Peyer's patch (tissue), 4 donors: ENCODE results near the gene C4BPA.

Experiments used
- CTCF ChIP-seq, 6 experiments: fragments of 450-650 bp in 4 of 6; fragments of 200-600 bp in 2 of 6; sonication (generic) in 1 of 6; IDR thresholded peaks; one replicate each; pipeline ENCODE4 v1.5.1; 2017 to 2019; ENCODE audit warnings: antibody characterized with exemption in 6 of 6, mild to moderate bottlenecking in 3 of 6, moderate library complexity in 1 of 6
- POLR2A ChIP-seq, 2 donors: fragments of 450-650 bp; IDR thresholded peaks; one replicate each; pipeline ENCODE4 v1.5.1; 2017; ENCODE audit warnings: antibody characterized with exemption in 2 of 2, mild to moderate bottlenecking in 2 of 2, moderate library complexity in 2 of 2

GRCh38 chr1:207188901-207189300 is 84.9 kb downstream of the C4BPA start:
- TF ChIP-seq CTCF (IDR thresholded peaks at IDR 0.05) (no peak), POLR2A (IDR thresholded peaks at IDR 0.05) (no peak)
